Measurements from ENCODE around the gene WDR38.

DNA sequence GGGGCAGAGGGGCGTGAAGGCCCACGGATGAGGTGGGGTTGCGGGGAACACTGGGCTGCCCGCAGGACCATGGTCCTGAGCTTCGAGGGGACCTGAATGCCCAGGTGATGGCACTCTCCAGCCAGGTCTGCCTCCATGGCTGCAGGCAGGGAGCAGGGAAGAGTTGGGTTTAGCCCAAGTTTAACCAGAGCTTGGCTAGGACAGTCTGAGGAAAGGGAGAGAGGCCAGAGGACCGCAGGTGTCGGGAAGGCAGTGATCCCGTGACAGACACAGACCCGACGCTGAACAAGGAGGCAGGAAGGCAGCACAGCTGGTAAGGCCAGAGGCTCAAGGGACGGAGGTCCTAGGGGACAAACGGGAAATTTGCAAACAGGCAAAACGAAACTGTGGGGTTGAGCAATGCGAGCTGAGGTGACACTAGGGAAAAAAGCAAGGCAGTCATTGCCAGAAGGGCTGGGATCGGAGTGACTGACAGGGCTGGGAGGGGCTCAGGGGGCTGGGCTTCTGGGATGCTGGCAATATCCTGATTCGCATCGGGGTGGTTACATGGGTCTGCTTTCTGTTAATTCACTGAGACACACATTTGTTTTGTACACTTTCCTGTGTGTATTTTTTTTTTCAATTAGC, 33.7 kb downstream of the WDR38 start:
- TF ChIP-seq YY1 (IDR thresholded peaks at IDR 0.05; ENCODE audit: insufficient read depth, insufficient read length): no peak
- TF ChIP-seq SUZ12 (IDR thresholded peaks at IDR 0.05; ENCODE audit: extremely low read depth, insufficient read depth, insufficient read length): no peak
